GM19452 (cell line): Measurements from ENCODE around the gene FUT7.
"Not testable (repeated sequence)": the region's sequence is repeated elsewhere in the genome, so short reads cannot be mapped to it uniquely, and the experiment has no call there.

Experiments
- ATAC-seq: cut with Tn5 transposase; IDR thresholded peaks from one replicate; pipeline ENCODE4 v1.9.1; 2021; ENCODE audit not compliant: unreplicated experiment

Gene FUT7

GRCh38 chr9:137006116-137007003 is 25.5 kb downstream of the FUT7 start:
- no peak for ATAC-seq

- not testable (repeated sequence) for ATAC-seq
Measured at GRCh38 chr9:137004285-137004684, 27.6 kb downstream of the FUT7 start.

GRCh38 chr9:137002646-137003041 is 29.2 kb downstream of the FUT7 start:
- no peak for ATAC-seq

- no peak for ATAC-seq
Measured at GRCh38 chr9:137001857-137002645, 29.8 kb downstream of the FUT7 start.

GRCh38 chr9:137000177-137000930 is 31.5 kb downstream of the FUT7 start:
- ATAC-seq, result peak; percentile 66

GRCh38 chr9:136997830-136998234 is 34.1 kb downstream of the FUT7 start:
- ATAC-seq, result no peak

GRCh38 chr9:136997371-136997770 is 34.5 kb downstream of the FUT7 start:
- ATAC-seq, result no peak

GRCh38 chr9:136996361-136997292 is 35.3 kb downstream of the FUT7 start, which contains the start of gene CLIC3:
Gene CLIC3 (minus strand): TSS chr9:136996568. CDS start chr9:136996543, 25 bp downstream.
- no peak for ATAC-seq

GRCh38 chr9:136995772-136996311 is 36.0 kb downstream of the FUT7 start:
- ATAC-seq, result no peak

- no peak for ATAC-seq
Measured at GRCh38 chr9:136995362-136995761, 36.5 kb downstream of the FUT7 start.

GRCh38 chr9:136994888-136995230 is 37.0 kb downstream of the FUT7 start:
- ATAC-seq, result no peak

- ATAC-seq, result no peak
Measured at GRCh38 chr9:136994180-136994887, 37.6 kb downstream of the FUT7 start.

- no peak for ATAC-seq
Measured at GRCh38 chr9:136992819-136993369, 39.0 kb downstream of the FUT7 start.

- ATAC-seq, result peak; percentile 84
Measured at GRCh38 chr9:136991993-136992818, 39.7 kb downstream of the FUT7 start, which contains the start of gene PAXX. Gene PAXX (plus strand): TSS chr9:136992422. CDS start chr9:136992444, 22 bp downstream.

GRCh38 chr9:136990242-136990911 is 41.5 kb downstream of the FUT7 start:
- no peak for ATAC-seq

- ATAC-seq, result no peak
Measured at GRCh38 chr9:136988872-136989271, 43.0 kb downstream of the FUT7 start.

GRCh38 chr9:136985853-136986252 is 46.0 kb downstream of the FUT7 start:
- ATAC-seq, result no peak
